HG03442 (cell line): ENCODE measurements around the gene GGNBP2.
"Not testable (repeated sequence)": the region's sequence is repeated elsewhere in the genome, so short reads cannot be mapped to it uniquely, and the experiment has no call there.

Experiments used
- ATAC-seq: cut with Tn5 transposase; IDR thresholded peaks from one replicate; pipeline ENCODE4 v1.9.1; 2021; ENCODE audit warnings: mild to moderate bottlenecking, moderate library complexity; ENCODE audit not compliant: unreplicated experiment

The GGNBP2 gene

GRCh38 chr17:36600465-36600864, 55.7 kb downstream of the GGNBP2 start:
- ATAC-seq, result no peak

GRCh38 chr17:36600936-36601302, 56.2 kb downstream of the GGNBP2 start:
- ATAC-seq, result no peak

- peak; percentile 83 for ATAC-seq
Observed at GRCh38 chr17:36601303-36602029, 56.7 kb downstream of the GGNBP2 start, which contains the start of gene MRM1. MRM1 (plus strand) TSS chr17:36601583; CDS start chr17:36601811, 228 bp downstream.

GRCh38 chr17:36602030-36602748, 57.5 kb downstream of the GGNBP2 start:
- ATAC-seq, result no peak

- ATAC-seq, result no peak
Observed at GRCh38 chr17:36602924-36603384, 58.2 kb downstream of the GGNBP2 start.

GRCh38 chr17:36605028-36605427, 60.3 kb downstream of the GGNBP2 start:
- not testable (repeated sequence) for ATAC-seq

- ATAC-seq, result no peak
Observed at GRCh38 chr17:36608280-36608679, 63.6 kb downstream of the GGNBP2 start.

- no peak for ATAC-seq
Observed at GRCh38 chr17:36608794-36609497, 64.2 kb downstream of the GGNBP2 start.

GRCh38 chr17:36609498-36609862, 64.8 kb downstream of the GGNBP2 start:
- no peak for ATAC-seq

- ATAC-seq, result no peak
Observed at GRCh38 chr17:36610474-36610873, 65.8 kb downstream of the GGNBP2 start.

- ATAC-seq, result no peak
Observed at GRCh38 chr17:36611345-36612072, 66.8 kb downstream of the GGNBP2 start.

- ATAC-seq, result no peak
Observed at GRCh38 chr17:36612323-36612722, 67.6 kb downstream of the GGNBP2 start.

GRCh38 chr17:36613155-36613554, 68.4 kb downstream of the GGNBP2 start:
- no peak for ATAC-seq

GRCh38 chr17:36614081-36614480, 69.4 kb downstream of the GGNBP2 start:
- no peak for ATAC-seq

- ATAC-seq, result no peak
Observed at GRCh38 chr17:36614933-36615332, 70.2 kb downstream of the GGNBP2 start.

GRCh38 chr17:36616061-36617029, 71.6 kb downstream of the GGNBP2 start:
- ATAC-seq, result no peak

GRCh38 chr17:36617773-36618172, 73.1 kb downstream of the GGNBP2 start:
- ATAC-seq, result no peak

- ATAC-seq, result no peak
Observed at GRCh38 chr17:36623281-36623680, 78.6 kb downstream of the GGNBP2 start.

GRCh38 chr17:36625188-36625587, 80.5 kb downstream of the GGNBP2 start:
- ATAC-seq, result no peak

- ATAC-seq, result no peak
Observed at GRCh38 chr17:36627101-36627500, 82.4 kb downstream of the GGNBP2 start.
